Measurements from ENCODE around the gene IL22RA1.

IL22RA1 gene

DNA sequence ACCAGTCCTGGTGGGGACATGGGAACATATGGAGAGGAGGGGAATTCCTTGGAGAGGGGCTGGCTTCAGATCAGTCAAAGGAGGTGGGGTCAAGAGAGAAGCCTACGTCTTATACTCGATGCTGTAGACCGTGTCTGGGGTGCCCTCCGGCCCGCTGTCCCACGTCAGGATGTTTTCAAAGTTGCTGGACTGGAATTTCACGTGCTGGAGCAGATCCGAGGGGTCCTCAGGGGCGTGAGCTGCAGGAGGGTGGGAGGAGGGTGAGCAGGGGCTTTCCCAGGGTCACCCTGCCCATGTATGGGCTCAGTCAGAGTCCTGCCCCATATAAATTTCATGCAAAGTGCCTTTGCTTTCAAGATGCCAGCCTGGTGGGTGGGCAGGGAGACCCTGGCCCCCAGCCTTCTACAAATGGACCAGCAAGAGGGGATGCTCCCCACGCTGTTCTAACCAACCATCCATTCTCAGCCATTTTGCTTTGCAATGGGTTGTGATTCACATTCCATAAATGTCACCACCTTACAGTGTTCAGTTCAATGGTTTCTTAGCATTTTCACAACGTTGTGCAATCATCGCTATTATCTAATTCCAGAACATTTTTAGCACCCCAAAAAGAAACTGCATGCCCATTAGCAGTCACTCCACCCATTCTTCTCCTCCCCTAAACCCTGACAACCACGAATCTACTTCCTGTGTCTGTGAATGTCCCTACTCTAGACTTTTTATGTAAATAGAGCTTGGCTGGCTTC lies 4.3 kb downstream of the IL22RA1 start:
- peak; percentile 14 to 29 for DNase-seq

- no peak for DNase-seq
These were observed 5.9 kb downstream of the IL22RA1 start for GRCh38 chr1:24136956-24137539.

DNA sequence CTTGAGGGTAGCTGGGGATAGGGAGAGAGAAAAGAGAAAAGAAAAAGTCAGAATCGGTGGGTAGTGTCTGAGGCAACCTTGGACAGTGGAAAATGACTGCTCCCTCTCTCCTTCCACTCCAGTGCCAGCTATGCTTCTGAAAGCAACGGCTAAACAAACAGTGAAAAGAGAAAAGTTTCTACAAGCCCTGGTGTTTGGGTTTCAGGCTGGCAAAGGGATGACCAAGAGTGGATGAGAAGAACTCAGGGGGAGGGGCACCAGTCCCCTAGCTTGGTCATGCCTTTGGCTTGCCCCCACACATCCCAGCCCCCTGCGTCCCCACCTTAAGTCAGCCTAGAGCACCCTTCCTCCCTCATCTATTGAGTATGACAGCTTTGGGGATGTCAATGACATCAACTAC lies 8.6 kb downstream of the IL22RA1 start:
- DNase-seq, result no peak

DNA sequence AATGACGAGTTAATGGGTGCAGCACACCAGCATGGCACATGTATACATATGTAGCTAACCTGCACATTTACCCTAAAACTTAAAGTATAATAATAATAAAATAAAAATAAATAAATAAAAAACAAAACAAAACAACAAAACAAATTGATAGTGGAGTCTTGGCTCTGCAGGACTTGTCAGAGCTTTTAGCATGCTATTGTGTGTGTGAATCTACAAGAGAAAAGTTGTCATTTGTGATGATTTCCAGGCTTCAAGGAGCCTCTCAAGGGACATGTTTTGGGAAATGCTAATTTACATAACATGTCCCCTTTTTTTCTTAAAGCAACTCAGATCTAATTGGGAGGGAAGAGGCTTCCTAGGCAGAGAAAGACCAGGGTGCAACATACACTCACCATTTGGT lies 9.1 kb downstream of the IL22RA1 start:
- DNase-seq, result no peak

GRCh38 chr1:24130385-24130784 lies 12.6 kb downstream of the IL22RA1 start:
- DNase-seq, result no peak

DNA sequence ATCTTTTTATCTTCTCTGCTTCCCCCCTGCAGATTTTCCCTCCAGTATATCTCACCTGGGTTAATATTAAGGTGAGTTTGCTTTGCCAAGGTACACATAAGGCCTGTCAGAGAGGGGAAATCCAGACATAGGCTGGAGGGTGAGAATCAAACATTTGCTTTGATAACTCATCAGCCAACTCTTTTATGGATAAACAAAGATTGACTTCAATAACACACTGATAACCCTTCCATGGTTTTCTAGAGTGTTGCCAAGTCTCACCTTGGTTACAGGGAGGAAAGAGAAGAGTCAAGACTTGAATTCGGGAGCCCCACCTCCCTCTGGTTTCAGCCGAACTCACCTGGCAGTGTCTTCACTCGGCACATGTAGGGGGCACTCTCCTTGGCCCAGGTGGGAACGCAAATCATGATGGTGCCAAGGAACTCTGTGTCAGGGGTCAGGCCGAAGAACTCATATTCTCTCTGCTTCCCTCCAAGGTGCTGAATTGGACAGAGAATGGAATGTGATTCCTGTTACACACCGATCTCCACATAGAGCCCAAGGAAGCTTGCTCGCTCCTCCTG lies 15.1 kb downstream of the IL22RA1 start:
- no peak for DNase-seq

DNA sequence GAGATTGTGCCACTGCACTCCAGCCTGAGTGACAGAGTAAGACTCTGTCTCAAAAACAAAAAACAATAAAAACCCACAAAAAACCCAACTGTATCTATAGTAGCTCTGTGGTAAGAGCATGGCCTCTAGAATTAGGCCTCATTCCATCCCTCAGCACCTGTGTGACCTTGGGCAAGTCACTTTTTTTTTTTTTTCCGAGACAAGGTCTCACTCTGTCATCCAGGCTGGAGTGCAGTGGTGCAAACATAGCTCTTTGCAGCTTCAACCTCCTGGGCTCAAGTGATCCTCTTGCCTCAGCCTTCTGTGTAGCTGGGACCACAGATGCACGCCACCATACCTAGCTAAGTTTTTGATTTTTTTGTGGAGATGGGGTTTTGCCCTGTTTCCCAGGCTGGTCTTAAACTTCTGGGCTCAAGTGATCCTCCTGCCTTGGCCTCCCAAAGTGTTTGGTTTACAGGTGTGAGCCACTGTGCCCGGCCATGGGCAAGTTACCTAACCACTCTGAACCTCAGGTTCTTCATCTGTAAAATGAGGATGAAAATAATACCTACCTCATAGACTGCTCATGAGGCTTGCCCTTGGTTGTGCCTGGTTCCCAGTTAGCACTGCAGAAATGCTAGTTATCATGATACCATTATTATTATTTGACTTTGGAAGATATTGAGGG lies 15.7 kb downstream of the IL22RA1 start:
- DNase-seq, result no peak

DNA sequence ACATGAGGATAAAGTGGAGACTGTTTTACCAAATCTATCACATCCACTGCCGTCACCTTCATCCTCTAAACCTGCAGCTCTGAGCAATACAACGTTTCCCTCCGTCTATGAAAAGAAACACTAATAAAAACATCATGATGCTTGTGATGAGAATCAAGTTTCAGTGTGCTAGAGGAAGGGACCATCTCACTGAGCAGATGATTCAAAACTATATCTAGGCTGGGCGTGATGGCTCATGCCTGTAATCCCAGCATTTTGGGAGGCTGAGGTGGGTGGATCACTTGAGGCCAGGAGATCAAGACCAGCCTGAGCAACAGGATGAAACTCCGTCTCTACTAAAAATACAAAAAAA lies 16.3 kb downstream of the IL22RA1 start:
- no peak for DNase-seq

DNA sequence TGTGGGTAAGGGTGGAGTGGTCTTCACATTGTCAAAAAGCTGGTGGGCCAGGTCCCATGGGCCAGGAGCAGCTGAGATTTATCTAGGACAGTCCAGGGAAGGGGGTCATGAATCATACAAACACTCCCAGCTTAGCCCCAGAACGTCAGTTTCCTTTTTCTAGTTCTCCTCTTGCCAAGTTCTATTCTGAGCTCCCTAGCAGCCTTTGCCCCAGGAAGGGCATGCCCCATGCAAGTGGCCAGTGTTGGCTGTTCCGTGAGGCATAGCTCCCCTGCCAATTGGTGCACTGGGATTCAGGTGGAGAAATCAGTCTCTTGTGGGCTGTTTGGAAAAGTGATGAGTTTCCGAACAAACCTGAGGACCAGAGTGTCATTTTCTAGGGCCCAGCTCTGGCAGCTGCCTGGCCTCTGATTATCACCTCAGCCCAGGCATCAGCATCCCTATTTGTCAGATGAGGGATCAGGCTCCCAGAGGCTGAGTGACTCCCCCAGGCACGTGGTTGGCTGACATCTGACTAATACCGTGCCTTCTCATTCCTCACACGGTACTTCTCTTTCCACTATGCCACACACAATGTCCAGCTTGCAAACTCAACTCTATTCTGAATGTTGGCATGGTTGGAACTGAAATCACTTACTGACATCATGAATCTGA lies 16.8 kb downstream of the IL22RA1 start:
- peak; percentile 52 to 83 for DNase-seq

GRCh38 chr1:24125456-24125855 lies 17.5 kb downstream of the IL22RA1 start:
- DNase-seq, result peak; percentile 62 to 83

DNA sequence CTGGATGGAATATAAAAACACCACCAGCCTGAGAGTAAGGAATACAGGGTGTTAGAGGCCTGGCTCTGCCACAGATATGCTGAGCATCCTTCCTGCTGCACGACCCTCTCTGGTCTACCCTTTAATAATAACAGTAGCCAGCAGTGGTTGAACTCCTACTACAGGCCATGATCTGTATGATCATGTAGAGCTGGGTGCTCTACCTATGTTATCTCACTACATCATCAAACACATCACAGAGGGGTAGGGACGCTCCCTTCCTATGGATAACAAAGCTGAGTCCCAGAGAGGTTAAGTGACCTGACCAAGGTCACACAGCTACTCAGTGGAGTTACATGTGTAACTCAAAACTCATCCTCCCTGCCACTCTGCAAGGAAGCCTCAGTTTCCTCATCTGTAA lies 18.0 kb downstream of the IL22RA1 start:
- no peak for DNase-seq

- no peak for DNase-seq
These were observed 19.3 kb downstream of the IL22RA1 start for GRCh38 chr1:24123611-24124010.

GRCh38 chr1:24122776-24123175 lies 20.2 kb downstream of the IL22RA1 start:
- DNase-seq, result no peak

DNA sequence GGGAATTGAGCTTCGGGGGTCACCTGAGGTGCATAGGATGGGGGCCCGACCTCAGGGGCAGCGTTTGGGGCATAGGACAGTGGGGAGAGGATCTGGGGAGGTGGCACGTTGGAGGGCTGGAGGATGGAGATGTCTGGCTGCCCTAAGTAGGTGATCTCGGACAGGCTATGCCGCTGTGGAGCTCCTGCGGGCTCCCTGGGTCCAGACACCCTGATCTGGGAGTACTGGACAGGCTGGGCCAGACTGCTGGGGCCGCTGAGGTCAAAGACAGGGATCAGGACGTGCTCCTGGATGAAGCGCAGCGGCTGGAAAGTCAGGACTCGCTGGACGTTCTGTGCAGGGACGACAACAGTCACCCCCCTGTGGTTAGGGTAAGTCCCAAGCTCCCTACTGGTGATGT lies 21.5 kb downstream of the IL22RA1 start:
- DNase-seq, result no peak

DNA sequence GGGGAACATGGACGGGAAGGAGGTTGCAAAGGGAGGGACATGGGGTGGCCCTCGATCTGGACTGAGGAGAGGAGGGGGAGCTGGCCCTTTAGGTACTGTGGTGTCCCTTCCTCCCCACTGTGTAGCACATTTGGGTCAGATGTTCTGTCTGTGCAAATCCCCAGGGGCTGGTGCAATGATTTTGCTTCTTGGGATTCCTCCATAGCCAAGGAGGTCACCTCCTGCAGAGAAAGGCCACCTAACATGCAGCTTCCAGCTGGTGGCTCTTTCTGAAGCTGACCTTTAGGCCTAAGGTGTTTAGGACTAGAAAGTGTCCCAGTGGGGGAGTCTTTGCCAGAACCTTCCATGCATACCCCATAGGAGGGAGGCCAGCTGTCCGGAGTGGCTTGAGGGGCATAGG lies 22.0 kb downstream of the IL22RA1 start:
- no peak for DNase-seq

- DNase-seq, result no peak
These were observed 22.8 kb downstream of the IL22RA1 start for GRCh38 chr1:24119859-24120756.

GRCh38 chr1:24119489-24119858 lies 23.5 kb downstream of the IL22RA1 start:
- DNase-seq, result no peak

DNA sequence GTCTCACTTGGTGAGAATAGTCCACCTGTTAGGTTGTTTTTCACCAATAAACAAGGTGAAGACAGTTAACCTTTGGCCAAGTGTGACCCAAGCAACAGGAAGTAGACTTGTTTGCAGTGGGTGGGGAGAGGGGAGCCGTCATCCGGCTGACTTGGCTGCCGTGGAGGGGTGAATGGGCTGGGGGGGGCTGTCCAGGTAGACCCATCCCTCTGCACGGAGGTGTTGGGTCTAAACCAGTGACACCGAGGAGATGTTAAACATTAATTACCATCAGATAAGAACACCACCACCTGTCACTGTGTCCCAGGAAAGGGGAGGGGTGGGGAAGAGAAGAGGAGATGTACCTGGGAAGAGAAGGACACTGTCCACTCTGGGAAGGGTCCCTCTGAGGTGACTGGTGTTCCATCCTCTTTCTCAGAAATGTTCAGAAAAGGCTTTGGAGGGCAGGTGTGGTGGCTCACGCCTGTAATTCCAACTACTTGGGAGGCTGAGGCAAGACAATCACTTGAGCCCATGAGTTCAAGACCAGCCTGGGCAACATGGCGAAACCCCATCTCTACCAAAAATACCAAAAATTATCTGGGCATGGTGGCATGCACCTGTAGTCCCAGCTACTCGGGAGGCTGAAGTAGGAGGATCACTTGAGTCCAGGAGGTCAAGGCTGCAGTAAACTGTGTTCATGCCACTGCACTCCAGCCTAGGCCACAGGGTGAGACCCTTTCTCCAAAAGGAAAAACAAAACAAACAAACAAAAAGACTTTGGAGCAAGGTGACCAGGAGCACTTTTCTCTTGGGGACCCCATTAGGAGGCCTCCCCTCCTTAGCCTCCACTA lies 24.3 kb downstream of the IL22RA1 start:
- DNase-seq, result no peak

DNA sequence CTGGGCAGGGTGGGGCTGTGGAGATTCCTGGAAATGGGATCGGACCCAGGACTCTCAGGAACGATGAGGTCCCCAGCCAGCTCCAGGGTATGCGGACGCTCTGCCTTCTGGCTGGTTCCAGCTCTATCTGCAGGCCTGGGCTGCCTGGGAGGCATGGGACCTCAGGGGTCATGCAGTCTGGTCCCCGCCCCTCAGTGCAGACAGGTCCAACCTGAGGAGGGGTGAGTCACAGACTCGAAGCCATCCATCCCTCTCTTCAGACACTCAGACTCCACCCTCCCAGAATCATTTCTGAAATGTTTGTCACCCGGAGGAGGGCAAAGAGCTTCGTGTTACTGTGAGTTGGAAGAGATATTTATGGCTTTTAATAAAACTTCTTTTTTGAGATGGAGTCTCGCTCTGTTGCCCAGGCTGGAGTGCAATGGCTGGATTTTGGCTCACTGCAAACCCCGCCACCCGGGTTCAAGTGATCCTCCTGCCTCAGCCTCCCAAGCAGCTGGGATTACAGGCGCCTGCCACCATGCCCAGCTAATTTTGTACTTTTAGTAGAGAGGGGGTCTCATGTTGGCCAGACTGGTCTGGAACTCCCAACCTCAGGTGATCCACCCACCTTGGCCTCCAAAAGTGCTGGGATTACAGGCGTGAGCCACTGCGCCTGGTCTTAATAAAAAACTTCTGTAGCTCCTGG lies 25.1 kb downstream of the IL22RA1 start:
- no peak for DNase-seq

GRCh38 chr1:24117132-24117531 lies 25.8 kb downstream of the IL22RA1 start:
- no peak for DNase-seq

DNA sequence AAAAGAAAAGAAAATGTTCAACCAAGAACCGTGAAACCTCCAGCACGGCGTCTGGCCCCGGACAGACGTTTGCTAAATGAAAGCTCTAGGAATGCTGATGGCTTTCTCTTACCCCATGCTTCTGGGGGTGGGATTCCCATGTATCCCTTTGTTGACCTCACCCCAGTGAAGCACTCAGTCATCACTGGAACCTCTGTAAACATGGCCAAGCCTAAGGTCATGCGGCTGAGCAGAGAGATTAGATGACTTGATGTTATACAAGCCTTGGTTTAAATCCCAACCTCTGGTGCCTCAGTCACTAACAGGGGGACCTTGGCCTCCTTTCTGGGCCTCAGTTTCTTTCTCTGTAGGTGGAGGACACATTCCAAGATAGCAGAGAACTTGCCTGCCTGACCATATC lies 28.2 kb downstream of the IL22RA1 start:
- no peak for DNase-seq

Measured in inflammatory macrophage (primary cell).